Neural progenitor cell (in vitro differentiated cells): ENCODE data around the gene EME2. TPM values are rescaled to one million over a fixed set of nuclear protein-coding genes. Genes with fewer than 3 reads are reported as not detected.

ENCODE experiments used
- DNase-seq: peaks from one replicate; pipeline ENCODE4 v3.0.0-alpha.2; 2016; ENCODE audit warnings: low spot score
- H2AFZ ChIP-seq: fragments of 200-600 bp; sonication (generic); replicated peaks from 2 replicates; pipeline ENCODE4 v1.6.1; 2016; ENCODE audit warnings: antibody characterized with exemption
- H3F3A ChIP-seq: fragments of 200-600 bp; sonication (generic); 2 replicates; pipeline ENCODE4 v1.6.1; 2016; ENCODE audit warnings: antibody characterized with exemption, low read depth
- H3K27ac ChIP-seq: fragments of 200-600 bp; sonication (generic); 2 replicates; pipeline ENCODE4 v1.5.1; 2016; ENCODE audit warnings: mild to moderate bottlenecking
- H3K27me3 ChIP-seq: fragments of 200-600 bp; sonication (generic); 2 replicates; pipeline ENCODE4 v1.6.1; 2016; ENCODE audit warnings: mild to moderate bottlenecking, moderate library complexity
- H3K36me3 ChIP-seq: fragments of 200-600 bp; sonication (generic); 2 replicates; pipeline ENCODE4 v1.5.1; 2016
- H3K4me1 ChIP-seq: fragments of 200-600 bp; sonication (generic); 2 replicates; pipeline ENCODE4 v1.6.1; 2016; ENCODE audit warnings: mixed run types
- H3K4me2 ChIP-seq: fragments of 200-600 bp; sonication (generic); 2 replicates; pipeline ENCODE4 v1.6.1; 2016
- H3K4me3 ChIP-seq: fragments of 200-600 bp; sonication (generic); 2 replicates; pipeline ENCODE4 v1.5.1; 2016
- H3K79me2 ChIP-seq: fragments of 200-600 bp; sonication (generic); 2 replicates; pipeline ENCODE4 v1.6.1; 2016; ENCODE audit warnings: low read depth
- H3K9ac ChIP-seq: fragments of 200-600 bp; sonication (generic); 2 replicates; pipeline ENCODE4 v1.6.1; 2016
- H3K9me3 ChIP-seq: fragments of 200-600 bp; sonication (generic); 2 replicates; pipeline ENCODE4 v1.5.1; 2016; ENCODE audit warnings: low read depth
- H4K20me1 ChIP-seq: fragments of 200-600 bp; sonication (generic); 2 replicates; pipeline ENCODE4 v1.6.1; 2016; ENCODE audit warnings: low read depth
- H3K27ac Mint-ChIP-seq: 3 replicates; pipeline ENCODE4 v1.8.0; 2021; ENCODE audit warnings: mixed read lengths
- H3K27me3 Mint-ChIP-seq: 2 replicates; pipeline ENCODE4 v1.8.0; 2022; ENCODE audit warnings: low read depth, mild to moderate bottlenecking, inconsistent platforms, moderate library complexity, mixed read lengths; ENCODE audit not compliant: insufficient read depth
- H3K36me3 Mint-ChIP-seq: 3 replicates; pipeline ENCODE4 v1.8.0; 2021; ENCODE audit warnings: mixed read lengths
- H3K4me1 Mint-ChIP-seq: 3 replicates; pipeline ENCODE4 v1.8.0; 2021; ENCODE audit warnings: mixed read lengths
- H3K4me3 Mint-ChIP-seq: 3 replicates; pipeline ENCODE4 v1.8.0; 2021; ENCODE audit warnings: mild to moderate bottlenecking, moderate library complexity, mixed read lengths
- H3K9me3 Mint-ChIP-seq: 3 replicates; pipeline ENCODE4 v1.8.0; 2020; ENCODE audit warnings: mixed read lengths
- EZH2 ChIP-seq: fragments of 200-600 bp; sonication (generic); IDR thresholded peaks from 2 replicates; pipeline ENCODE4 v1.6.1; 2017; ENCODE audit warnings: antibody characterized with exemption, mild to moderate bottlenecking, moderate library complexity
- EZH2phosphoT487 ChIP-seq: fragments of 200-600 bp; sonication (generic); IDR thresholded peaks from 2 replicates; pipeline ENCODE4 v1.6.1; 2017; ENCODE audit warnings: antibody characterized with exemption
- total RNA-seq: library from RNA; depleted of rRNA; stranded (reverse); fragments of >200 nt; gene quantifications from 2 replicates; pipeline ENCODE4 v1.2.3, GENCODE V29; 2015; ENCODE audit warnings: low replicate concordance
- TF ChIP-seq, protein P1 (sequence below): fragments of 200-600 bp; sonication (generic); IDR thresholded peaks from 2 replicates; pipeline ENCODE4 v1.5.1; 2017; ENCODE audit warnings: antibody characterized with exemption, mild to moderate bottlenecking

EME2 gene
- total RNA-seq, 1 donor from 2014 or later: 2.3 TPM

GRCh38 chr16:1788095-1788707 is 15.6 kb downstream of the EME2 start:
- no peaks in the 10 kb centered on the region for H3K36me3 ChIP-seq
- no peaks in the 10 kb centered on the region for H3K4me1 ChIP-seq
- no peak overlapping the region for H3K27ac Mint-ChIP-seq
- H3K4me3 ChIP-seq: no peak overlapping the region
- H3K9ac ChIP-seq: no peak overlapping the region
- H3K27me3 Mint-ChIP-seq: peaks cover 4% of the 10 kb centered on the region
- no peak overlapping the region for H3K4me2 ChIP-seq
- no peaks in the 10 kb centered on the region for H3K27me3 ChIP-seq
- peaks cover 4% of the 10 kb centered on the region for H3K36me3 Mint-ChIP-seq
- H3K4me1 Mint-ChIP-seq: peaks cover 5% of the 10 kb centered on the region
- H3K4me3 Mint-ChIP-seq: no peak overlapping the region
- H3K9me3 Mint-ChIP-seq: no peaks in the 10 kb centered on the region
- H3K27ac ChIP-seq: no peak overlapping the region
- no peak overlapping the region for H2AFZ ChIP-seq
- H3F3A ChIP-seq: peaks cover 3% of the 10 kb centered on the region
- no peaks in the 10 kb centered on the region for H3K9me3 ChIP-seq
- H3K79me2 ChIP-seq: peaks cover 26% of the 10 kb centered on the region
- TF ChIP-seq EZH2phosphoT487 (no peak), EZH2 (no peak)
- TF ChIP-seq, protein P1, sequence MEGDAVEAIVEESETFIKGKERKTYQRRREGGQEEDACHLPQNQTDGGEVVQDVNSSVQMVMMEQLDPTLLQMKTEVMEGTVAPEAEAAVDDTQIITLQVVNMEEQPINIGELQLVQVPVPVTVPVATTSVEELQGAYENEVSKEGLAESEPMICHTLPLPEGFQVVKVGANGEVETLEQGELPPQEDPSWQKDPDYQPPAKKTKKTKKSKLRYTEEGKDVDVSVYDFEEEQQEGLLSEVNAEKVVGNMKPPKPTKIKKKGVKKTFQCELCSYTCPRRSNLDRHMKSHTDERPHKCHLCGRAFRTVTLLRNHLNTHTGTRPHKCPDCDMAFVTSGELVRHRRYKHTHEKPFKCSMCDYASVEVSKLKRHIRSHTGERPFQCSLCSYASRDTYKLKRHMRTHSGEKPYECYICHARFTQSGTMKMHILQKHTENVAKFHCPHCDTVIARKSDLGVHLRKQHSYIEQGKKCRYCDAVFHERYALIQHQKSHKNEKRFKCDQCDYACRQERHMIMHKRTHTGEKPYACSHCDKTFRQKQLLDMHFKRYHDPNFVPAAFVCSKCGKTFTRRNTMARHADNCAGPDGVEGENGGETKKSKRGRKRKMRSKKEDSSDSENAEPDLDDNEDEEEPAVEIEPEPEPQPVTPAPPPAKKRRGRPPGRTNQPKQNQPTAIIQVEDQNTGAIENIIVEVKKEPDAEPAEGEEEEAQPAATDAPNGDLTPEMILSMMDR: no peak
- peaks cover 23% of the 10 kb centered on the region for H4K20me1 ChIP-seq
- no peak for DNase-seq

GRCh38 chr16:1788708-1789100 is 16.1 kb downstream of the EME2 start:
- Histone ChIP-seq H3K4me3 (no peak overlapping the region), H3K9ac (no peak overlapping the region), H3K36me3 (no peaks in the 10 kb centered on the region), H3K27ac (no peak overlapping the region), H4K20me1 (peaks cover 18% of the 10 kb centered on the region), H3K27me3 (no peaks in the 10 kb centered on the region), H3F3A (no peaks in the 10 kb centered on the region), H2AFZ (no peak overlapping the region), H3K9me3 (no peaks in the 10 kb centered on the region), H3K4me2 (no peak overlapping the region), H3K79me2 (peaks cover 21% of the 10 kb centered on the region), H3K4me1 (no peaks in the 10 kb centered on the region)
- H3K9me3 Mint-ChIP-seq: no peaks in the 10 kb centered on the region
- peaks cover 2% of the 10 kb centered on the region for H3K27me3 Mint-ChIP-seq
- H3K27ac Mint-ChIP-seq: no peak overlapping the region
- no peak for DNase-seq
- TF ChIP-seq, protein P1: no peak
- TF ChIP-seq EZH2phosphoT487 (no peak), EZH2 (no peak)
- peak overlapping the region; percentile 48 for H3K4me3 Mint-ChIP-seq
- H3K36me3 Mint-ChIP-seq: peaks cover 4% of the 10 kb centered on the region
- H3K4me1 Mint-ChIP-seq: peaks cover 2% of the 10 kb centered on the region

DNA sequence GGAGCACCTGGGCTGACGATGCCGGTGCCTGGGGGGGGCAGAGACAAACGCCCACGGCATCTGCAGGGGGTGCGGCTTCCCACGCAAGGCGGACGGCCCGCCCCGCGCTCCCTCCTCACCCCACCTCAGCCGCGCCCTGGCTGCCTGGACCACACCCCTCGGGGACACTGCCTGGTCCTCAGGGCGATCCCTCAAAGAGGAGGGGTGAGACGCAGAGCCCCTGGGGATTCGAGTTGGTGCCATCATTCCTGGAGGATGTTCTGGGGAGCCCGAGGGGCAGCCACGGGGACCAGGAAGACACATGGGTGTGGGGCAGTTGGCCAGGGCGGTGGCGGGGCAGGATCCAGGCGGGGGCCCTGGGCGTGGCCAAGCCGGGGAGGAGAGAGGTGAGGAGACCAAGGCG is 17.0 kb downstream of the EME2 start:
- H3K9me3 ChIP-seq: no peaks in the 10 kb centered on the region
- no peak overlapping the region for H3K4me3 Mint-ChIP-seq
- H3K27ac Mint-ChIP-seq: no peak overlapping the region
- no peaks in the 10 kb centered on the region for H3K27me3 ChIP-seq
- no peak overlapping the region for H2AFZ ChIP-seq
- no peaks in the 10 kb centered on the region for H3F3A ChIP-seq
- H3K36me3 Mint-ChIP-seq: peaks cover 4% of the 10 kb centered on the region
- H3K4me1 Mint-ChIP-seq: peaks cover 2% of the 10 kb centered on the region
- H3K4me1 ChIP-seq: no peaks in the 10 kb centered on the region
- no peak for DNase-seq
- H3K9me3 Mint-ChIP-seq: no peaks in the 10 kb centered on the region
- TF ChIP-seq, protein P1: no peak
- TF ChIP-seq EZH2phosphoT487 (no peak), EZH2 (no peak)
- no peak overlapping the region for H3K4me2 ChIP-seq
- no peak overlapping the region for H3K9ac ChIP-seq
- H4K20me1 ChIP-seq: peaks cover 8% of the 10 kb centered on the region
- H3K4me3 ChIP-seq: no peak overlapping the region
- H3K27me3 Mint-ChIP-seq: peaks cover 2% of the 10 kb centered on the region
- no peak overlapping the region for H3K27ac ChIP-seq
- H3K36me3 ChIP-seq: no peaks in the 10 kb centered on the region
- H3K79me2 ChIP-seq: peaks cover 12% of the 10 kb centered on the region
